Measurements from ENCODE around the gene DENND1A.
"Not testable (repeated sequence)": the region's sequence is repeated elsewhere in the genome, so short reads cannot be mapped to it uniquely, and the experiment has no call there.

The DENND1A gene

DNA sequence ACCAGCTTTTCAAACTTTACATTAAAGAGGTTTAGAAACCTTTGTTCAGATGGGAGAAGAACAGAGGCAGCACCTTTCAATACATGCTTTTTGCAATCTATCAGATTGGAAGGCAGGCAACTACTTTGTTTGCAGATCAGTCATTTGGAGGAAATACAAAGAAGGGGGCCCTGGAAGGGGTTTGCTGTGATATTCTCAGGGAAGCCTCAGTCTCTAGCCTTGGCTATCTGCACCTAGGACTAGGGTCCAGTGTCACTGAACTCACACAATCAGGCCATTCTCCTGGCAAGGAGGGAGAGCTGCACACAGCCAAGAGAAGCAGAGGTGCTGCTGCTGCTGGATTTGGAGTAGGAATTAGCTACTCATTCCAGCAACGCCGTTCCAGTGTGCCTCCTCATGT is 494.5 kb downstream of the DENND1A start:
- H3K4me3 ChIP-seq (ENCODE audit: low read length) = no peak overlapping the region
- TF ChIP-seq, protein P1, sequence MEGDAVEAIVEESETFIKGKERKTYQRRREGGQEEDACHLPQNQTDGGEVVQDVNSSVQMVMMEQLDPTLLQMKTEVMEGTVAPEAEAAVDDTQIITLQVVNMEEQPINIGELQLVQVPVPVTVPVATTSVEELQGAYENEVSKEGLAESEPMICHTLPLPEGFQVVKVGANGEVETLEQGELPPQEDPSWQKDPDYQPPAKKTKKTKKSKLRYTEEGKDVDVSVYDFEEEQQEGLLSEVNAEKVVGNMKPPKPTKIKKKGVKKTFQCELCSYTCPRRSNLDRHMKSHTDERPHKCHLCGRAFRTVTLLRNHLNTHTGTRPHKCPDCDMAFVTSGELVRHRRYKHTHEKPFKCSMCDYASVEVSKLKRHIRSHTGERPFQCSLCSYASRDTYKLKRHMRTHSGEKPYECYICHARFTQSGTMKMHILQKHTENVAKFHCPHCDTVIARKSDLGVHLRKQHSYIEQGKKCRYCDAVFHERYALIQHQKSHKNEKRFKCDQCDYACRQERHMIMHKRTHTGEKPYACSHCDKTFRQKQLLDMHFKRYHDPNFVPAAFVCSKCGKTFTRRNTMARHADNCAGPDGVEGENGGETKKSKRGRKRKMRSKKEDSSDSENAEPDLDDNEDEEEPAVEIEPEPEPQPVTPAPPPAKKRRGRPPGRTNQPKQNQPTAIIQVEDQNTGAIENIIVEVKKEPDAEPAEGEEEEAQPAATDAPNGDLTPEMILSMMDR (IDR thresholded peaks at IDR 0.05; ENCODE audit: insufficient read depth, low read depth, low read length, missing control alignments) = no peak
- no peak for DNase-seq (ENCODE audit: low read depth)

DNA sequence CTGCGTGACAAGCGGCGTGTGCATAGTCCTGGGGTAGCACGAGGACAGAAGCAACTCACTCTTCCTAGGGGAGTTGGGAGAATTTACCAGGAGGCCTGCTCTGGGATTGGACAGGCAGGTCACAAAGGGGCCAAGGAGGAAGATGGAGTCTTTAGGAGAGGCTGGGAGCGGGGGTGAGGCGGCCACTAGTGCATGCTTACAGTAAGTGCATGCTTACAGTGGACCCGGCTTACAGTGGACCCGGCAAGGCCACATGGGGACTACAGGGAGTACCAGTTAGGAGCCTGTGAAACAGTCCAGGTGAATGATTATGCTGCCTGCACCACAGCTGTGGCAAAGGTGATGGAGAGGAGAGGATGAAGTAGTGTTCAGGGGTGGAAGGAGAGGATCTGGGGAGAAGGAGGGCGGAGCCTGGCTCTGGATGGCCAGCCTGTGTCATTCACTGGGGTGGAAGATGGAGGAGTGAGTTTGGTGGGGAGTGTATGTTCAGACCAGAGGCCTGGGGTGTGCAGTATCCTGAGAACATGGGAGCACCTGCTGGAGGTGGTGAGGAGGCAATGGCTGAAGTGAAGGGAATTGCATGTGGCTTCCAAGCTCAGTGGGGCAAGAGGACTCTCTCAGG is 495.2 kb downstream of the DENND1A start:
- DNase-seq (ENCODE audit: low read depth) = no peak
- H3K4me3 ChIP-seq (ENCODE audit: low read length) = no peak overlapping the region
- TF ChIP-seq, protein P1 (IDR thresholded peaks at IDR 0.05; ENCODE audit: insufficient read depth, low read depth, low read length, missing control alignments) = no peak

DNA sequence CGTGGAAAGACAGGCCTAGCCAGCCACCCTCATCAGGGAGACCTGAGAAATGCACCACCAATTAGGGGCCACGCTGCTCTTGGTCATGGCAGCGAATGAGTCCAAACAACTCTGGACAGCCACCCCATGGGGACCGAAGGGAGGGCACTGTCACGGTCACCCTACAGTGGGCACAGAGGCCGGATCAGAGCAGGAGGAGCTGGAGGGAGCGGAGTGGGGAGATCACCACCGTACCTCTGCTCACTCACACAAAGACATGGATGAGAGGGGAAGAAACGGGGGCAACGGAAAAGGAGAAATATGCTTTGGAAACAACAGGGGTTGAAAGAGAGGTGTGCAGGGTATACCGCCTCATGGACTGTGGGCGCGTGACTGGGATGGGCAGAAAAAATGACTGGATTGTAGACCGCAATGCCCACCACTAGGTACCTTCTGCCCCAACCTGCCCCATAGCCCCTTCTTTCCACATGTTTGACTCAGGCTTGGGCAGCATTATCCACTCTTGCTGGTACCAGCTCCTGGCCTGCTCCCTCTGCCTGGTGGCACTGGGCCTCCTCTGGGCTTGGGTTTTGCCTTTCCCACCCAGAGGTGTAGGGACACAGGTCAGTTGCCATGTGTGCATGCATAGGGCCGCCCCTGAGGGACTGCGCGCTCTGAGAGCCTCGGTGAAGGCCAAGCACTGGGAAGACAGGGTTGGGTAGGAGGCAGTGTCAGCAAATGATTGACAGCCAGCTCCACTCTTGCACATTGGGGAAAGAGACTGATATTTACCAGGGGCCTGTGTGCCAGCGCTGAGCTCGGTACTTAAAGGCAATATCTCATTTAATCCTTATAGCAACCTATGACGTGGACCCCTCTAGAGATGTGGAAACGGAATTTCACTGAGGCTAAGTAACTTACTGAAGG is 497.3 kb downstream of the DENND1A start:
- DNase-seq (ENCODE audit: low read depth) = no peak
- TF ChIP-seq, protein P1 (IDR thresholded peaks at IDR 0.05; ENCODE audit: insufficient read depth, low read depth, low read length, missing control alignments) = no peak
- no peak overlapping the region for H3K4me3 ChIP-seq (ENCODE audit: low read length)

DNA sequence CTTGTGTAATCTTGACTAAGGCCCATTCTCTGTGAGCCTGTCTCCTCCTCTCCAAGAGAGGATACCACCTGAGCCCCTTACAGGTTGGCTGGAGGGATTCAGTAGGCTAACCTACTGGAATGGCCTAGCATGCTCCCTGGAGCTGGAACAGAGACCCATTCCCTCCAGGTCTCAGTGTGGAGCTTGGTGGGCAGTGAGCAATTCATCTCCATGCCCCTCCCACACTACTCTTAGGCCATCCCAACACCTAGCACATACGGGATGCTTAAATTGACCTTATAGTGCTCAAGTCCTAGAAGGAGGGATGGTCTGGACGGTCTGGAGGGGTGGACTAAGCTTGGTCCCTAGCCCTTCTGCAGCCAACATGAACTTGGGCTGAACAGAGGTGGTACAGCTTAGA is 498.3 kb downstream of the DENND1A start:
- TF ChIP-seq, protein P1 (IDR thresholded peaks at IDR 0.05; ENCODE audit: insufficient read depth, low read depth, low read length, missing control alignments) = no peak
- H3K4me3 ChIP-seq (ENCODE audit: low read length) = no peak overlapping the region
- DNase-seq (ENCODE audit: low read depth) = no peak

DNA sequence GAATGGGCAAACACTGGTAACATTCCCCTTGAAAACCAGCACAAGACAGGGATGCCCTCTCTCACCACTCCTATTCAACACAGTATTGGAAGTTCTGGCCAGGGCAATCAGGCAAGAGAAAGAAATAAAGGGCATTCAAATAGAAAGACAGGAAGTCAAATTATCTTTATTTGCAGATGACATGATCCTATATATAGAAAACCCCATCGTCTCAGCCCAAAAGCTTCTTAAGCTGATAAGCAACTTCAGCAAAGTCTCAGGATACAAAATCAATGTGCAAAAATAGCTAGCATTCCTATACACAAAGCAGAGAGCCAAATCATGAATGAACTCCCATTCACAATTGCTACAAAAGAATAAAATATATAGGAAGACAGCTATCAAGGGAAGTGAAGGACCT is 501.5 kb downstream of the DENND1A start:
- not testable (repeated sequence) for H3K4me3 ChIP-seq (ENCODE audit: low read length); DNase-seq (ENCODE audit: low read depth)

DNA sequence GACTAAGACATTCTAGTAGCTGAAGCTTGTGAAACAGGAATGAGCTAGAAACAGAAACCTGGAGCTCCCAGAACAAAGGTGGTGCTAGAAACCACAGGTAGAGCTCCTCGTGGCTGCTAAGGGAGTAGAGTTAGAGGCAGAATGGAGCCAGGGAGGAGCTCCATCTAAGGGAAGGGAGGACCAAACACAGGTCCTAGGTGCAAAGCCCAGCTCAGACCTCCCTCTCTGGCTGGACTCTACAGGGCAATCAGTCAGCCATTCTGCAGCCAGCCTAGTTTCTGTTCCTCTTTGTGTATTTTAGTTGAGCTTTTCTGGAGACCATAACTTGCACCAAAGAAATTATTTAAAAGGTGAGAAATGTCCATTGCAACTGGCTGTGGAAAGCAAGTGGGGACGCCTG is 503.5 kb downstream of the DENND1A start:
- TF ChIP-seq, protein P1 (IDR thresholded peaks at IDR 0.05; ENCODE audit: insufficient read depth, low read depth, low read length, missing control alignments) = no peak

DNA sequence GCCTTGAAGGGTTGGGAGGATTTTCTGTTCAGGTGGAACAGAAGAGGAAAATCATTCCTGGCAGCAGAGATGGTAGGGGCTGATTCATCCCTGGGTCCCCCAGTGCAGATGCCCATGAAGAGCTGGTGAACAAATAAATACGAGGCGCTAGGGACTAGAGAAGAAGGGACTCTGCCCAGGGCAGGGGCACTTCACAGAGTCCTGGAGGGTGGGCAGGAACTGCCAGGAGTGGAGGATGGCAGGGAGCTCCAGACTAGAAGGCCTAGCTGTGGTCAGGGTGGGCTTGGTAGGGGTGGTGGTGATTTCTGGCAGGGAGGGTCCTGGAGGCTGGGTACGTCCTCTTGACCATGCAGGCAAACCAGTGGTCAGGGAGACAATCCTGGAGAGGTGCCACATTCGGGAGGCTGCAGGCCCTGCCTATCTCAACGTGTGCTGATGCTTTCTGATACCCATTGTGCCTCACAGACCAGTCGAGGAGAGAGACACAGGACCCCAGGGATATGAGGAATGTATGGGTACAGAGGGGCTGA is 504.0 kb downstream of the DENND1A start:
- DNase-seq (ENCODE audit: low read depth) = no peak
- H3K4me3 ChIP-seq (ENCODE audit: low read length) = no peak overlapping the region
- TF ChIP-seq, protein P1 (IDR thresholded peaks at IDR 0.05; ENCODE audit: insufficient read depth, low read depth, low read length, missing control alignments) = no peak

More for the DNA sequence above, 503.5 kb downstream of the DENND1A start:
- peak; percentile 20 for DNase-seq (ENCODE audit: low read depth)
- H3K4me3 ChIP-seq (ENCODE audit: low read length) = no peak overlapping the region
